Liver (tissue), 3 donors: ENCODE measurements around the gene VEGFA.

Experiments
- HNF4A ChIP-seq, 2 donors: conservative IDR thresholded peaks; 2 replicates each; pipeline ENCODE4 v1.6.1; 2016; ENCODE audit warnings: antibody characterized with exemption in 2 of 2, mild to moderate bottlenecking in 2 of 2
- JUND ChIP-seq, 2 donors: IDR thresholded peaks; 2 replicates each; pipeline ENCODE4 v1.6.1; 2016; ENCODE audit warnings: antibody characterized with exemption in 2 of 2
- RXRA ChIP-seq, 2 donors: IDR thresholded peaks; 2 replicates each; pipeline ENCODE4 v1.6.1; 2017 to 2018; ENCODE audit warnings: antibody characterized with exemption in 2 of 2, mild to moderate bottlenecking in 1 of 2
- TAF1 ChIP-seq: conservative IDR thresholded peaks from 2 replicates; pipeline ENCODE4 v1.6.1; 2016; ENCODE audit warnings: antibody characterized with exemption, mild to moderate bottlenecking
- YY1 ChIP-seq: IDR thresholded peaks from 2 replicates; pipeline ENCODE4 v1.6.1; 2016; ENCODE audit warnings: antibody characterized with exemption, mild to moderate bottlenecking
- TF ChIP-seq, protein P1 (sequence below): fragments of 150-350 bp; IDR thresholded peaks from 2 replicates; pipeline ENCODE4 v1.5.1; 2017; ENCODE audit warnings: improper control_type of control experiment, low read depth, low read length; ENCODE audit not compliant: missing input control
- TF ChIP-seq, protein P2 (sequence below): IDR thresholded peaks from 2 replicates; pipeline ENCODE4 v1.6.1; 2016; ENCODE audit warnings: antibody characterized with exemption
- donor health status: healthy.
- donor health status: healthy.

DNA sequence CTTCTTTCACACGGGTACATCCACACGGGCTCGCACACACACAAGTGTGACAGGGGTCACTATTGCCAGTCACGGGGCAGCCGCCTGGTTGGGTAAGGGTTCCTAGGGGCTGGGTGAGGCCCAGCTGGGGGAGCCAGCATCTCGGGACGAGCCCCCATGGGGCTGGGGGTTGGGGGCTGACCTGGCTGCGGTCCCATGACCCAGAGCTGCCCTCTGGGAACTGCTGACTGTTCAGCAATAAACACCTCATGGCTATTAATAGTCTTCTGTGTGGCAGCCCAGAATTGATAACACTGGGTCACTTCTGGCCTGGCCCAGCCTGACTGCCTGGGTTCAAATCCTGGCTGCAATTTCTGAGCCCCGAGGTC is 23.8 kb downstream of the VEGFA start:
- TF ChIP-seq HNF4A (conservative IDR thresholded peaks at IDR 0.05) = no peak
- no peak for TF ChIP-seq YY1
- TF ChIP-seq, protein P1, sequence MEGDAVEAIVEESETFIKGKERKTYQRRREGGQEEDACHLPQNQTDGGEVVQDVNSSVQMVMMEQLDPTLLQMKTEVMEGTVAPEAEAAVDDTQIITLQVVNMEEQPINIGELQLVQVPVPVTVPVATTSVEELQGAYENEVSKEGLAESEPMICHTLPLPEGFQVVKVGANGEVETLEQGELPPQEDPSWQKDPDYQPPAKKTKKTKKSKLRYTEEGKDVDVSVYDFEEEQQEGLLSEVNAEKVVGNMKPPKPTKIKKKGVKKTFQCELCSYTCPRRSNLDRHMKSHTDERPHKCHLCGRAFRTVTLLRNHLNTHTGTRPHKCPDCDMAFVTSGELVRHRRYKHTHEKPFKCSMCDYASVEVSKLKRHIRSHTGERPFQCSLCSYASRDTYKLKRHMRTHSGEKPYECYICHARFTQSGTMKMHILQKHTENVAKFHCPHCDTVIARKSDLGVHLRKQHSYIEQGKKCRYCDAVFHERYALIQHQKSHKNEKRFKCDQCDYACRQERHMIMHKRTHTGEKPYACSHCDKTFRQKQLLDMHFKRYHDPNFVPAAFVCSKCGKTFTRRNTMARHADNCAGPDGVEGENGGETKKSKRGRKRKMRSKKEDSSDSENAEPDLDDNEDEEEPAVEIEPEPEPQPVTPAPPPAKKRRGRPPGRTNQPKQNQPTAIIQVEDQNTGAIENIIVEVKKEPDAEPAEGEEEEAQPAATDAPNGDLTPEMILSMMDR = no peak
- TF ChIP-seq RXRA (IDR thresholded peaks at IDR 0.05) = no peak
- TF ChIP-seq JUND (IDR thresholded peaks at IDR 0.05) = no peak
- no peak for TF ChIP-seq TAF1
- TF ChIP-seq, protein P2, sequence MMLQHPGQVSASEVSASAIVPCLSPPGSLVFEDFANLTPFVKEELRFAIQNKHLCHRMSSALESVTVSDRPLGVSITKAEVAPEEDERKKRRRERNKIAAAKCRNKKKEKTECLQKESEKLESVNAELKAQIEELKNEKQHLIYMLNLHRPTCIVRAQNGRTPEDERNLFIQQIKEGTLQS = no peak
